ENCODE data around the gene MYO7B. TPM values are rescaled to one million over a fixed set of nuclear protein-coding genes. Genes with fewer than 3 reads are reported as not detected.

MYO7B gene
- total and polyA plus RNA-seq, 9 donors = 0.05 to 0.95 (median 0.25) TPM; not detected in 3

DNA sequence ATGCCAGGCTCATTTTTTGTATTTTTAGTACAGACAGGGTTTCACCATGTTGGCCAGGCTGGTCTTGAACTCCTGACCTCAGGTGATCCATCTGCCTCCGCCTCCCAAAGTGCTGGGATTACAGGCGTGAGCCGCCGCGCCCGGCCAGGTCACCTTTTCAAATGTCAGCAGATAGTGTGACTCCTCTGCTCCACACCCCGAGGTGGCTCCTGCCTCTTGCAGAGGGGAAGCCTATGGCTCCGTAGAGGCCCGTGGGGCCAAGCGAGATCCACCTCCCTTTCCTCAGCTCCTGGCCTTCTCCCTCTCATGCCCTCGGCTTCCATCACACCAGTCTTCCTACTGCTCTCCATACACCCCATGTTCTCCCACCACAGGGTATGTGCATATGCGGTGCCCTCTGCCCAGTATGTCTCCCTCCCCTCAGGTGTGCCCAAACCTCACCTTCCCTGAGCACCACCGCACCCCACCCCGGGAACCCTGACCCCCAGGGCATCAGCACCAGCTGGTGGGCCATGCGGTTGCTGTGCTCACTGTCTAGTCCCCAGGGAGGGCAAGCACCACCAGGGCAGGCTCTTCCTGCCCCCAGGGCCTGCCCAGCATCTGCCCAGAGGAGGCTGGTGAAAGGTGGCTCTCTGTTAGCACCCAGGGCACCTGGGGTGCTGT is 121.2 kb downstream of the MYO7B start:
- no peaks in the 10 kb centered on the region for H3K36me3 ChIP-seq
- H3K27ac ChIP-seq = no peak overlapping the region
- H3K27me3 ChIP-seq = no peaks in the 10 kb centered on the region
- WGBS, 3 donors = 91 to 94% (median 91%) methylated on average over 15 of the region's 15 CpGs
- H3K9me3 ChIP-seq = no peaks in the 10 kb centered on the region
- no peak for DNase-seq
- no peak for TF ChIP-seq POLR2A (IDR thresholded peaks at IDR 0.05)
- TF ChIP-seq, protein P1, sequence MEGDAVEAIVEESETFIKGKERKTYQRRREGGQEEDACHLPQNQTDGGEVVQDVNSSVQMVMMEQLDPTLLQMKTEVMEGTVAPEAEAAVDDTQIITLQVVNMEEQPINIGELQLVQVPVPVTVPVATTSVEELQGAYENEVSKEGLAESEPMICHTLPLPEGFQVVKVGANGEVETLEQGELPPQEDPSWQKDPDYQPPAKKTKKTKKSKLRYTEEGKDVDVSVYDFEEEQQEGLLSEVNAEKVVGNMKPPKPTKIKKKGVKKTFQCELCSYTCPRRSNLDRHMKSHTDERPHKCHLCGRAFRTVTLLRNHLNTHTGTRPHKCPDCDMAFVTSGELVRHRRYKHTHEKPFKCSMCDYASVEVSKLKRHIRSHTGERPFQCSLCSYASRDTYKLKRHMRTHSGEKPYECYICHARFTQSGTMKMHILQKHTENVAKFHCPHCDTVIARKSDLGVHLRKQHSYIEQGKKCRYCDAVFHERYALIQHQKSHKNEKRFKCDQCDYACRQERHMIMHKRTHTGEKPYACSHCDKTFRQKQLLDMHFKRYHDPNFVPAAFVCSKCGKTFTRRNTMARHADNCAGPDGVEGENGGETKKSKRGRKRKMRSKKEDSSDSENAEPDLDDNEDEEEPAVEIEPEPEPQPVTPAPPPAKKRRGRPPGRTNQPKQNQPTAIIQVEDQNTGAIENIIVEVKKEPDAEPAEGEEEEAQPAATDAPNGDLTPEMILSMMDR (IDR thresholded peaks at IDR 0.05) = no peak
- TF ChIP-seq EP300 (IDR thresholded peaks at IDR 0.05) = no peak
- peaks cover 10% of the 10 kb centered on the region for H3K4me1 ChIP-seq (ENCODE audit: insufficient read depth)
- H3K4me3 ChIP-seq = no peak overlapping the region
- intact Hi-C loops (cut with DNase I) = no loop called here

DNA sequence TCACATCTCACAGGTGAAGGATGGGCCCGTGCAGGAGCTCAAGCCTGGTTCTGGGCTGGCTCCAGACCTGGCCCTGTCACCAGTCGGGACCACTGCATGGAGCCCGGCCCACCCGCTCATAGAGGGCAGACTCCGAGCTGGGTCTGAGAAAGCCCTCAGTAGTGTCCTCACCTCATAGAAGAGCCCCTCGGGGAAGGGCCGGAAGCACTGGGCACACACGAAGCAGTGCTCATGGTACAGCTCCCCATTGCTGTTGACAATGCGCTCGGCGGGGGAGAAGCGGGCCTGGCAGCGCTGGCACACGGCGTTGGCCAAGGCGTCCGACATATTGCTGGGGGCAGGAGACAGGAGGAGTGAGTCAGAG is 121.7 kb downstream of the MYO7B start:
- 91 to 96% (median 95%) methylated on average over 17 of the region's 17 CpGs for WGBS, 3 donors
- peaks cover 10% of the 10 kb centered on the region for H3K4me1 ChIP-seq (ENCODE audit: insufficient read depth)
- TF ChIP-seq POLR2A (IDR thresholded peaks at IDR 0.05) (no peak), EP300 (IDR thresholded peaks at IDR 0.05) (no peak)
- TF ChIP-seq, protein P1 (IDR thresholded peaks at IDR 0.05) = no peak
- H3K36me3 ChIP-seq = no peaks in the 10 kb centered on the region
- H3K9me3 ChIP-seq = no peaks in the 10 kb centered on the region
- no peak for DNase-seq
- H3K4me3 ChIP-seq = no peak overlapping the region
- no peaks in the 10 kb centered on the region for H3K27me3 ChIP-seq
- no peak overlapping the region for H3K27ac ChIP-seq
- intact Hi-C loops (cut with DNase I) = no loop called here

DNA sequence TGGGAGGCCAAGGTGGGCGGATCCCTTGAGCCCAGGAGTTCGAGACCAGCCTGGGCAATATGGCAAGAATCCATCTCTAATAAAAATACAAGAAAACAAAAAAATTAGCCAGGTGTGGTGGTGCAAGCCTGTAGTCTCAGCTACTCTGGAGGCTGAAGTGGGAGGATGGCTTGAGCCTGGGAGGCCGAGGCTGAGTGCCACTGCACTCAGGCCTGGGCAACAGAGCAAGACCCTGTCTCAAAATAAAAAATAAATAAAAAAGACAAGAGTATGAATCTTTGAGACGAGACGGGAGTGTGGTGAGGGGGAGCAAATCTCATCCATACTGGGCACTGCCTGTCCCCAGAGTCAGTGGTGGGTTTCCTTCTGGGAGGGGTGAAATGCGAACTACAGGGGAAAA is 122.7 kb downstream of the MYO7B start:
- DNase-seq = no peak
- 92 to 95% (median 92%) methylated on average over 6 of the region's 6 CpGs for WGBS, 3 donors
- Histone ChIP-seq H3K36me3 (no peaks in the 10 kb centered on the region), H3K4me1 (ENCODE audit: insufficient read depth) (peaks cover 10% of the 10 kb centered on the region), H3K9me3 (no peaks in the 10 kb centered on the region), H3K27ac (no peak overlapping the region), H3K4me3 (no peak overlapping the region), H3K27me3 (no peaks in the 10 kb centered on the region)
- intact Hi-C loops (cut with DNase I) = no loop called here
- TF ChIP-seq EP300 (IDR thresholded peaks at IDR 0.05) (no peak), POLR2A (IDR thresholded peaks at IDR 0.05) (no peak)
- TF ChIP-seq, protein P1 (IDR thresholded peaks at IDR 0.05) = no peak

DNA sequence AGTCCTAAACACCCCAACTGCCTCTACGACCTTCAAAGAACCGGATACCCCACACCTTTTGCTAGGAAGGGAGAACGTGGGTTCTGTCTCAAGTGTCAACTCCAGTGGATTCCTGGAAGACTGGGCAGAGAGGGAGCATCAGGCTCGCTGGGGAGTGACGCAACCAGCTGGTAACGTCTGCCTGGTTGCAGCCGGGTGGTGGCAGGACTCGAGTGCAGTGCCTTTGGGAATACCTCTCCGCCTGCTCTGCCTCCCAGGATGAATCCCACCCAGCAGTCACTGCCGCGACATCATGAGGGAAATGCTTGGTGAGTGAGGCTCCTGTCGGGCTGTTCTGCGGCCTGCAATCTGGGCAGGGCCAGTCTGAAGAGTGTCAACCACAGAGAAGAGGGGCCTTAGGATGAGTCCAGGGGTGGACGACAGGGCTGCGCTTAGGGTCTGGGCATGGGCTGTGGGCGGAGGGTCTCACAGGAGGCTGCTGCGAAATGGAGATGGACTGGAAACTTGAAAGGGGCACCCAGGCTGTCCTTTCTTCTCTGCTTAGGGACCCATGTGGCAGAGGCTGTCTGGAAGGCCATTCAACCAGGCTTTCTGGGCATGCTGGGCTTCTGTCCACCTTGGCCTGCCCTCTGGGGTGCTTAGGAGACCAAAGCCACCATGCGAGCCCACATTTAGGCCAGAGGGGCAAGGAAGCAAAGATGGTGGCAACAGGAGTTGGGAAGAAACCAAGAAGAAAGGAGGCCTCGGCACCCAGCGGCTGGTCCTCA is 123.3 kb downstream of the MYO7B start:
- Histone ChIP-seq H3K4me3 (no peak overlapping the region), H3K36me3 (no peaks in the 10 kb centered on the region), H3K27ac (no peak overlapping the region), H3K4me1 (ENCODE audit: insufficient read depth) (peaks cover 10% of the 10 kb centered on the region), H3K27me3 (no peaks in the 10 kb centered on the region), H3K9me3 (no peaks in the 10 kb centered on the region)
- WGBS, 3 donors = 89 to 91% (median 91%) methylated on average over 20 of the region's 20 CpGs
- no peak for DNase-seq
- TF ChIP-seq EP300 (IDR thresholded peaks at IDR 0.05) (no peak), POLR2A (IDR thresholded peaks at IDR 0.05) (no peak)
- TF ChIP-seq, protein P1 (IDR thresholded peaks at IDR 0.05) = no peak
- intact Hi-C loops (cut with DNase I) = no loop called here
